GM18519 (cell line): ENCODE data around the gene RBM4B.

Source experiments
- ATAC-seq: cut with Tn5 transposase; IDR thresholded peaks from one replicate; pipeline ENCODE4 v1.9.1; 2021; ENCODE audit warnings: mild to moderate bottlenecking, moderate library complexity; ENCODE audit not compliant: unreplicated experiment, low FRiP score

Gene RBM4B

GRCh38 chr11:66707486-66707885 is 29.8 kb upstream of the RBM4B start:
- no peak for ATAC-seq

GRCh38 chr11:66706989-66707388 is 29.3 kb upstream of the RBM4B start:
- ATAC-seq: no peak

GRCh38 chr11:66705587-66706335 is 28.1 kb upstream of the RBM4B start:
- no peak for ATAC-seq

GRCh38 chr11:66704659-66705360 is 27.1 kb upstream of the RBM4B start:
- no peak for ATAC-seq

- ATAC-seq: no peak
Measured at GRCh38 chr11:66701432-66702240, 23.9 kb upstream of the RBM4B start.

- ATAC-seq: no peak
Measured at GRCh38 chr11:66700742-66701141, 23.1 kb upstream of the RBM4B start.

GRCh38 chr11:66700337-66700736 is 22.6 kb upstream of the RBM4B start:
- ATAC-seq: no peak

GRCh38 chr11:66698491-66698890 is 20.8 kb upstream of the RBM4B start:
- no peak for ATAC-seq

- no peak for ATAC-seq
Measured at GRCh38 chr11:66697988-66698387, 20.3 kb upstream of the RBM4B start.

GRCh38 chr11:66696146-66696545 is 18.5 kb upstream of the RBM4B start:
- ATAC-seq: no peak

- ATAC-seq: no peak
Measured at GRCh38 chr11:66694732-66695207, 17.1 kb upstream of the RBM4B start.

GRCh38 chr11:66694056-66694410 is 16.3 kb upstream of the RBM4B start:
- no peak for ATAC-seq

- no peak for ATAC-seq
Measured at GRCh38 chr11:66693356-66694055, 15.8 kb upstream of the RBM4B start.

GRCh38 chr11:66692871-66693331 is 15.2 kb upstream of the RBM4B start:
- ATAC-seq: no peak

GRCh38 chr11:66692446-66692845 is 14.8 kb upstream of the RBM4B start:
- ATAC-seq: no peak

- no peak for ATAC-seq
Measured at GRCh38 chr11:66691311-66691980, 13.8 kb upstream of the RBM4B start.

GRCh38 chr11:66689661-66690590 is 12.2 kb upstream of the RBM4B start:
- no peak for ATAC-seq

- no peak for ATAC-seq
Measured at GRCh38 chr11:66688561-66689534, 11.2 kb upstream of the RBM4B start.
